NCI-H2171 (cell line): ENCODE data around the gene PTPN11.
A peak's percentile ranks its signal among the peaks of the same experiment; 100 is the strongest.
"Not testable (repeated sequence)": the region's sequence is repeated elsewhere in the genome, so short reads cannot be mapped to it uniquely, and the experiment has no call there.

Experiments
- DNase-seq: peaks from one replicate; lab custom pipeline; 2025; lab: John Stamatoyannopoulos, UW

The PTPN11 gene

GRCh38 chr12:112418608-112419296 lies at the start of gene PTPN11:
TSS of gene PTPN11 (plus strand) at chr12:112418947. CDS start at chr12:112419112, 165 bp downstream.
- peak; percentile 83 for DNase-seq

GRCh38 chr12:112370199-112370598 lies 48.5 kb upstream of the PTPN11 start:
- no peak for DNase-seq

- no peak for DNase-seq
Measured at GRCh38 chr12:112370868-112371510, 47.8 kb upstream of the PTPN11 start.

GRCh38 chr12:112374166-112374740 lies 44.5 kb upstream of the PTPN11 start:
- no peak for DNase-seq

DNA sequence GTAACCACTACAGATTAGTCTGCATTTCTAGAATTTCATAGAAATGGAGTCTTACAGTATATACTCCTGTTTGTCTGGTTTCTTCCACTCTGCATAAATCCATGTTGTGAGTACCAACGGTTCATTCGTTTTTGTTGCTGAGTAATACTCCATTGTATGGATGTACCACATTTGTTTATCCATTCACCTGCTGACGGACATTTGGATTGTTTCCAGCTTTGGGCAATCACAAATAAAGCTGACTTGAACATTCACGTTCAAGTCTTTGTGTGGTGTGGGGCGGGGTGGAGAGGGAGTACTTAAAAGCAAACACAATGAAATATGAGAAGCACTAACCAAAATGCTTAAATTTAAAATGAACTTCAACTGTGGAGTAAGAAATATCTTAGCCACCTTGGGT lies 43.6 kb upstream of the PTPN11 start:
- DNase-seq, result no peak

GRCh38 chr12:112380663-112381405 lies 37.9 kb upstream of the PTPN11 start:
- no peak for DNase-seq

DNA sequence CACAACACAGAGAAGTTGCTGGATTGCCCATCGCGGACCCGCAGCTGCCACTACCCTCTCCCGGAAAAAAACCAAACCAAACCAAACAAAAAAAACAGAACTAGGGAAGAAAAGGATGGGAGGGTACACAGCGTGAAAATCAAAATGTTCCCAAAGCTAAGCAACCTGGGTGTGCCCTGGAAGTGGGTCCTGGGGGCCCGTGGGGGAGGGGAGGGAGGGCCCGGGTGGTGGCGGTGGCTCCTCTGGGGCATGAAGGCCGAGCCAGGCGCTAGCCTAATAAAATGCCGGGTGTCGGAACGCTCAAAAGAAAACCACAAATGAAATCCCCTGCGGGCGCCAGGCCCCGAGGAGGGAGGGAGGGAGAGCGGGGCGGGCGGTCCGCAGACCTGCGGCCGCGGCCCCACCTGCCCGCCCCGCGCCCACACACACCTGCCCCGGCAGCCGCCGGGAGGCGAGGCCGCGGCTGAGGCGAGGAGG lies 37.3 kb upstream of the PTPN11 start:
- no peak for DNase-seq

GRCh38 chr12:112381883-112382796 lies 36.6 kb upstream of the PTPN11 start, which contains the start of gene HECTD4:
TSS of gene HECTD4 (minus strand) at chr12:112382431. CDS start at chr12:112382128, 303 bp downstream.
- DNase-seq, result peak; percentile 84

- DNase-seq, result no peak
Measured at GRCh38 chr12:112382866-112383265, 35.9 kb upstream of the PTPN11 start.

GRCh38 chr12:112386726-112387125 lies 32.0 kb upstream of the PTPN11 start:
- peak; percentile 20 for DNase-seq

DNA sequence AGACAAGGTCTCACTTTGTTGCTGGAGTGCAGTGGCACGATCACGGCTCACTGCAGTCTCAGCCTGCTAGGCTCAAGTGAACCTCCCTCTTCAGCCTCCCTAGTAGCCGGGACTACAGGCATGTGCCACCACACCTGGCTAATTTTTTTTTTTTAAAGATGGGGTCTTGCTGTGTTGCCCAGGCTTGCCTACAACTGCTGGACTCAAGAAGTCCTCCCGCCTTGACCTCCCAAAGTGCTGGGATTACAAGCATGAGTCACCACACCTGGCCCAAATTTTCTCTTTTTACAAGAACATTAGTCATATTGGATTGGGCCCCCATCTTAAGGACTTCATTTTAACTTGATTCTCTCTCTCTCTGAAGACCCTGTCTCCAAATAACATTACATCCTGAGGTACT lies 29.5 kb upstream of the PTPN11 start:
- DNase-seq, result no peak

DNA sequence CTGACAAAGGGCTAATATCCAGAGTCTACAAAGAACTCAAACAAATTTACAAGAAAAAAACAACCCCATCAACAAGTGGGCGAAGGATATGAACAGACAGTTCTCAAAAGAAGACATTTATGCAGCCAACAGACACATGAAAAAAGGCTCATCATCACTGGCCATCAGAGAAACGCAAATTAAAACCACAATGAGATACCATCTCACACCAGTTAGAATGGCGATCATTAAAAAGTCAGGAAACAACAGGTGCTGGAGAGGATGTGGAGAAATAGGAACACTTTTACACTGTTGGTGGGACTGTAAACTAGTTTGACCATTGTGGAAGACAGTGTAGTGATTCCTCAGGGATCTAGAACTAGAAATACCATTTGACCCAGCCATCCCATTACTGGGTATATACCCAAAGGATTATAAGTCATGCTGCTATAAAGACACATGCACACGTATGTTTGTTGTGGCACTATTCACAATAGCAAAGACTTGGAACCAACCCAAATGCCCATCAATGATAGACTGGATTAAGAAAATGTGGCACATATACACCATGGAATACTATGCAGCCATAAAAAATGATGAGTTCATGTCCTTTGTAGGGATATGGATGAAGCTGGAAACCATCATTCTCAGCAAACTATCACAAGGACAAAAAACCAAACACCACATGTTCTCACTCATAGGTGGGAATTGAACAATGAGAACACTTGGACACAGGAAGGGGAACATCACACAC lies 28.7 kb upstream of the PTPN11 start:
- DNase-seq, result not testable (repeated sequence)

- DNase-seq, result no peak
Measured at GRCh38 chr12:112393328-112393727, 25.4 kb upstream of the PTPN11 start.

DNA sequence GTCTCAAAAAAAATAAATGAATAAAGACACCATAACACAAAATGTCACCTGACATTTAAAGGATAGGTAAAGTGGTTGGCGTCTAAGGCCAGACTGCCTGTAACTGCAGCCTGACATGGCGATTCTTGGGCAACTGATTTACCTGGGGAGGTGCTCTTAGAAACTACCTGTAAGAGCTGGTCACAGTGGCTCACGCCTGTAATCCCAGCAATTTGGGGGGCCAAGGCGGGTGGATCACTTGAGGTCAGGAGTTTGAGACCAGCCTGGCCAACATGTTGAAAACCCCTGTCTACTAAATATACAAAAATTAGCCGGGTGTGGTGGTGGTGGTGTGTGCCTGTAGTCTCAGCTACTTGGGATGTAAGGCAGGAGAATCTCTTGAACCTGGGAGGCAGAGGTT lies 17.7 kb upstream of the PTPN11 start:
- no peak for DNase-seq

DNA sequence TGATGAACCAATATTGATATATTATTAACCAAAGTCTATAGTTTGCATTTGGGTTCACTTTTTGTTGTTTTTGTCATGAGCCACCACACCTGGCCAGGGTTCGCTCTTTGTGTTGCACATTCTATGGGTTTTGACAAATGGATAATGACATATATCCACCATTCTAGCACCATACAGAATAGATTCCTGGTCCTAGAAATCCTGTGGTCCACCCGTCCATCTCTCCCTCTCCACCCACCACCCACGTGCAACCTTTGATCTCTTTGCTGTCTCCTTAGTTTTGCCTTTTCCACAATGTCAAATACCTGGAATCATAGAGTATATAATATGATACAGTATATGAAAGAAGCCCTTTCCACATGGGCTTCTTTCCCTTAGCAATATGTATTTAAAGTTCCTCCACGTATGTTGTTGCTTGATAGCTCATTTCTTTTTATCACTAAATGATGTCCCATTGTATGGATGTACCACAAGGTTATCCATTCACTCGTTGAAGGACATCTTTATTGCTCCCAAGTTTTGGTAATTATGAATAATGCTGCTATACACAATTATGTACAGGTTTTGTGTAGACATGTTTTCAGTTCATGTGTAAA lies 16.7 kb upstream of the PTPN11 start:
- DNase-seq, result no peak

DNA sequence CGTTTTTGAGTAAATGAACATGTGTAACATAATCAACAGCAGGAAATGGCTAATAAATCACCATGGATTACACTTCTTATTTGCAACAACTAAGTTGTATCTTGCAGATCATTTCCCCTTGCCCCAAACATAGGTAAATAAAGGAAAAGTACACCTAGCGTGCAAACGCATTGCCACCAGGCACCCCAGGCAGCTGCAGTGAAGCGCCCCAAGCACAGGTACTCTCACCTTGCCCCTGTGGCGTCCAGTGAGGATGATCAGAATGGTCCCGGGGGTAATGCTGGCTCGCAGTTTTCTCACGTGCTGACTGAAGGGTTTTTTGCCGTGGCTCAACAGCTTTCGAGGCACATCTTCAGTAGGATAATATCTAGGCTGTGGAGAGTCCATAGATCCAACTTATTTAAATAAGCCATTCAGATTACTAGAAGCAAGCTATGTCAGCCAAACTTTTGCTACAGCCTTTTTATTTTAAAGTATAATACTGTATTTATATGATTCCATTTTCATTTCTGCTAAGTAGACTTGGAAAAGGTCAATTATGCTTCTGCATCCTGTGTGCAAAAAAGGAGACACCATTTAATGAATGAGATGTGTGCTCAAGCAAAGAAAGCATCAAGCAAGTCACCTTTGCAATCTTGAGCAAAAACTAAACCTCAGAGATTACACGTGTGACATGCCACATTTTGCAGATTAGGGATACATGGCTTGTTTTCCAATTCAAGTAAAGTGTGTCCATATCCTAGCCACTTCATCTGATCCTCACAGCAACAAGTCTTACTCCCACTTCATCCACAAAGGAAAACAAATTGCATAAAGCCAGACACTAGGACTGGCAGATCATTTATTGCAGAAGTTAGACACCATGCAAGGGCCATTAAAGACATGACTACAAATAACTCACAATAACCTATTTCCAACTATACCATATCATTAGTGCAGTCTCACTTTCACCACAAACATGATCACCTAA lies 11.9 kb upstream of the PTPN11 start:
- DNase-seq, result no peak

GRCh38 chr12:112407683-112408082 lies 11.1 kb upstream of the PTPN11 start:
- DNase-seq, result not testable (repeated sequence)

- no peak for DNase-seq
Measured at GRCh38 chr12:112408621-112409020, 10.1 kb upstream of the PTPN11 start.
